ENCODE data around the gene TXNDC5.
"Not testable (repeated sequence)": the region's sequence is repeated elsewhere in the genome, so short reads cannot be mapped to it uniquely, and the experiment has no call there.

Gene TXNDC5

GRCh38 chr6:7895125-7895423 is 15.5 kb downstream of the TXNDC5 start:
- DNase-seq (ENCODE audit: low spot score), result no peak

DNA sequence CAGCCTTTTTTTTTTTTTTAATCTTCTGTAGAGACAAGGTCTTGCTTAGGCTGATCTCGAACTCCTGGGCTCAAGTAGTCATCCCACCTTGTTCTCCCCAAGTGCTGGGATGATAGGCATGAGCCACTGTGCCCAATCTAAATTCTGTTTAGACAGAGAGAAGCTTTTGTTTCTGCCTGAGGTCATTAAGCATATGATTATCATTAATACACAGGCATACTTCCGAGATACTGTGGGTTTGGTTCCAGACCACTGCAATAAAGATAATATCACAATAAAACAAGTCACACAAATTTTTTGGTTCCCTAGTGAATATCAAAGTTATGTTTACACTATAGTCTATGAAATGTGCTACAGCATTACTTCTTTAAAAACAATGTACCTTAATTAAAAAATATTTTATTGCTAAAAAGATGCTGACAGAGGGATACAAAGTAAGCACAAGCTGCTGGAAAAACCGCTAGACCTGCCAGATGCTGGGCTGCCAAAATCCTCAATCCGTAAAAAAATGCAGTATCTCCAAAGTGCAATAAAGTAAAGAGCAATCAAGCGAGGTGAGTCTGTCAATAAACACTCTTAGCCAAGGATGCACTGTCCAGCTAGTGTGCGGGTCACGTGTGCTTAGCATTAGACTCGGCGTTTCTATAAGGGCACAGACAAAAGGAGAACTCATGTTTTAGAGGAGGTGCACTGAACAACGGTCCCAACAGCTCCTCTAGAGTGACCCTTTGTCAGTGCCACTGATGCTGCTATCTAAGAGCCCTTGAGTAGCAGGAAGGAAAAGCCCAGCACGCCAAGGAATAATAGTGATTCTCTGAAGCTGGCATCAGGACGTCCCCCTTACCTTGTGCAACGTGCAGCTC is 16.1 kb downstream of the TXNDC5 start:
- no peak for DNase-seq (ENCODE audit: low spot score)

GRCh38 chr6:7893342-7893741 is 17.2 kb downstream of the TXNDC5 start:
- no peak for DNase-seq (ENCODE audit: low spot score)

DNA sequence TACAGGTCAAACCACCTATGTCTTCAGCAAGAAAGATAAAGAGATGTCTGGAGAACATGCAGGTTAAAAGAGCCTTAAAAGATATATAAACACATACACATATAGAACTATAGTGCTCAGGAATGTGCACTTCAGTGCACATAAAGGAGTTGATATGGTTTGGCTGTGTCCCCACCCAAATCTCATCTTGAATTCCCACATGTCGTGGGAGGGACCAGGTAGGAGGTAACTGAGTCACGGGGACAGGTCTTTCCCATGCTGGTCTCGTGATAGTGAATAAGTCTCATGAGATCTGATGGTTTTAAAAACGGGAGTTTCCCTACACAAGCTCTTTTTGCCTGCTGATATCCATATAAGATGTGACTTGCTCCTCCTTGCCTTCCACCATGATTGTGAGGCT is 18.2 kb downstream of the TXNDC5 start:
- not testable (repeated sequence) for DNase-seq (ENCODE audit: low spot score)

GRCh38 chr6:7891078-7891872 is 19.3 kb downstream of the TXNDC5 start:
- DNase-seq (ENCODE audit: low spot score), result no peak

DNA sequence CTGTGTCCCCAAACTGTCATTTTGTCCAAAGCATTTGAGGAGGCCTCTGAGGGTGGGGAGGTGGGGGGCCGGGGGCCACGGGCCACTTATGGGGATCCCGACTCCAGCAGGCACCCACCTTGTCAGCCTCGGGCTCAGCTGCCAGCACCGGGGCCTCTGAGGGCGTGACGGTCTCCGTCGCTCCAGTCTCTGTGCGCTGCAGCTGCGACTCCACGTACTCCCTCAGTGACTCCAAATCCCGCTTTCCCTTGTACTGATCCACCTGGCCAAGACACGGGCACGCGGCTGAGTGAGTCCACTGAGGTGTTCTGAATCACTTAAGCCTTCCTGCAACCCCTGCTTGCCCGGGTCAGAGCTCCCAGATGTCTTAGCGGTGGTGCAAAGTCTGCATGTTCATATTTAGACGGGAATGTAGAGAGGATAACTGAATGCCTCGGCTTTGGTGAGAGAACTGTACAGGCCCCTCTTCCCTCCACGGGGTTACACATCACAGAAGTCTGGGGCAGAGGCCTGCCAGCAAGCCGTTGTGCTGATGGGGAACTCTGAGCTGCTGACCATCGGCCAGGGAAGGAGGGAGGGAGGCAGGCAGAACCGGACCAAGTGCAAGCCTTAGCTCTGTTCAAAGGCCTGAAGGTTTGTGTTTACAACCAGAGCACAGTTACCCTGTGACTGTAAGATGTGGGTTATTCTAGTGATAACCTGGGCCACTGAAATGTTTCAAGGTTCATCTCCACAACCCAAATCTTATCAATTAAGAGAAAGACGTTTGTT is 21.8 kb downstream of the TXNDC5 start:
- DNase-seq (ENCODE audit: low spot score), result no peak

DNA sequence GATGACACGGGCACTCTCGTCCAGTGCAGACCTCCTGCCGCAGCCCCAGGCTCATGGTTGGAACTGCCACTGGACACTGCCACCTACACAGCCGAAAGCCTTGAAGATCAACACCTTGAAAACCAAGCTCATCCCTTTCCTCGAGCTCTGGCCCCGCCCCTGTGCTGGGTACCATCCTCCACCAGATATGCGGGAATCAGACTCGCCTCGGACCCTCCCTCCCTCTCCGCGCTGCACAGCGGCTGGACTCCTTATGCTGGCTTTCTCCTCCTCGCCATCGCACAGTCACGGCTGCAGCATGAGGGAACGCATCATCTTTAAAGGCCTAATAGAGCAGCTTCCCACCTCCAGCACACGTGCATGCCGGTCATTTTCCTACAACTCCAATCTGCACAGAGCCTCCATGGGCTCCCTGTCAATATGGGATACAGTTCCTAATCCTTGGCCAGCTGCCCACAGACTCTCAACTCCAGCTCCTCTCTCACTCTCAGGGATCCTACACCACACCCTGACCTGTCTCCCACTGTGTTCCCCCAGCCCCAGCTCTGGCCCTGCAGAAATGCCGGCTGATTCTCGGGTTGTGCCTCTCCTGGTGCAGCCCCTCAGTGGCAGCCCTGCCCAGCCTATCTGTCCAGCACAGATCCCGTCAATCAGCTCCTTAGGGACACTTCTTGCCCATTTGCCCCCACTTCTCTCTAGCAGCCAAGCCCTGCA is 23.2 kb downstream of the TXNDC5 start:
- DNase-seq (ENCODE audit: low spot score), result no peak

- DNase-seq (ENCODE audit: low spot score), result no peak
Observed at GRCh38 chr6:7886132-7886531, 24.5 kb downstream of the TXNDC5 start.

DNA sequence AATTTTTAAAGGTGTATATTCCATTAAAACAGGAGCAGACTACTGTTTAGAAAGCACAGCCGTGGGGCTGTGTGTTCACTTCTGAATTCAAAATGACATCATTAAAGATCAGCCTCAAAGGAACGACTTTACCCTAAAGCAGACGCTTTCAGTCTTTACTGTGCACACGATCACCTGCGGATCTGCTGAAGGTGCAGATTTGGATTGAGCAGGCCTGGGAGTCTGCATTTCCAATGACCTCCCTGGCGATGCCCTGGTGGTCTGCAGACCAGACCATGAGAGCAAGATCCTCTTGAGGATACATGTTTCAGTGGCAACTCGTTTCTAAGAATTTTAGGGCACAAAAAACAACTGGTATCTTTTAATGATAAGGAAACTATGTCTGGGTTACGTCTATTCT is 27.2 kb downstream of the TXNDC5 start:
- DNase-seq (ENCODE audit: low spot score), result no peak

GRCh38 chr6:7882505-7883257 is 27.9 kb downstream of the TXNDC5 start:
- DNase-seq (ENCODE audit: low spot score), result no peak

DNA sequence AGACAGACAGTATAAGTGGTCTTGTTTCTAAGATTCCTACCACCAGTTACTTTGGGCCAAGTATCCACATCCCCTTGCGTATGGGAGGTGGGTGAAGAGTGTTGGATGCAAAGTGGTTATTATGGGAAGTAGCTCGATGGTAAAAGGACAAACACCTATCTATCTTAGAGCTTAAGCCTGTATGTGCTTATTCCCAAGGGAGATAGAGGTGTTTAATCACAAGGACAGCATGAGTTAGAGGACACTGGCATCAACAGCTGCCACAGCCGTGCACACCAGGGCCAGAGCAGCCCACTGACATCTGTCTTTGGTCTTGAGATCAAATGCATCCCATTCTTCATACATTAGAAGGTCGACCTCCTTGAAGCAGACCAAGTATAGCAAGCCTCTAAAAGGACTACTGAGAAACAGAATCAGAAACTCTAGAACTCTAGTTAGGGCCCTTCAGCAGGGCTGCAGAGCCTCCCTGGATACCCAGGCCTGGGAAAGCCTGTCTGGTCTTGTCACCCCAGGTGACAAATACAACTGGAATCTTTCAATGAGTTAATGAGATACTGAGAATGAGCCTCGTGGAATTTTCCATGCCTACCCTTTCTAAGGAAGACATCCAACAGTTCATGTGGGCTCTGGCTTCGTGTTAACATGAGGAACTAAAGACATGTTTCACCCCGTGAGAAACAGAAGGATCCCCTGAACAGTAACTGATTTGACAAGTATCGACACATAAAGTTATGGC is 28.7 kb downstream of the TXNDC5 start:
- no peak for DNase-seq (ENCODE audit: low spot score)

DNA sequence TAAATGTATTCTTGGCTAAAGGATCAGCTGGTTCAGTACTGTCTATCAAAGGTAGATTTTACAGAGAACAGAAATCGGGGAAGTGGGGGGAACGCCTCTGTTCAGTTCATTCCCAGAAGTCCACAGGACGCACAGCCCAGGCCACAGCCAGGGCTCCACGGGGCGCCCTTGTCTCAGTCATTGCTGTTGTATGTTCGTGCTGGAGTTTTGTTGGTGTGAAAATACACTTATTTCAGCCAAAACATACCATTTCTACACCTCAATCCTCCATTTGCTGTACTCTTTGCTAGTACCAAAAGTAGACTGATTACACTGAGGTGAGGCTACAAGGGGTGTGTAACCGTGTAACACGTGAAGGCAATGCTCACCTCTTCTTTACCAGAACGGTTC is 29.9 kb downstream of the TXNDC5 start:
- no peak for DNase-seq (ENCODE audit: low spot score)

DNA sequence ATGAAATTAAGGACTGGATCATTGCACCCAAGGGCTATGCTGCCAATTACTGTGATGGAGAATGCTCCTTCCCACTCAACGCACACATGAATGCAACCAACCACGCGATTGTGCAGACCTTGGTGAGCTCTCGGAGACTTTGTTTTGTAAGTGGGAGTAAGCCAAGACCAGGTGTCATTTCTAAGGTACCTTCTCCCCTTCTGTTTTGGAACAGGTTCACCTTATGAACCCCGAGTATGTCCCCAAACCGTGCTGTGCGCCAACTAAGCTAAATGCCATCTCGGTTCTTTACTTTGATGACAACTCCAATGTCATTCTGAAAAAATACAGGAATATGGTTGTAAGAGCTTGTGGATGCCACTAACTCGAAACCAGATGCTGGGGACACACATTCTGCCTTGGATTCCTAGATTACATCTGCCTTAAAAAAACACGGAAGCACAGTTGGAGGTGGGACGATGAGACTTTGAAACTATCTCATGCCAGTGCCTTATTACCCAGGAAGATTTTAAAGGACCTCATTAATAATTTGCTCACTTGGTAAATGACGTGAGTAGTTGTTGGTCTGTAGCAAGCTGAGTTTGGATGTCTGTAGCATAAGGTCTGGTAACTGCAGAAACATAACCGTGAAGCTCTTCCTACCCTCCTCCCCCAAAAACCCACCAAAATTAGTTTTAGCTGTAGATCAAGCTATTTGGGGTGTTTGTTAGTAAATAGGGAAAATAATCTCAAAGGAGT is 30.4 kb downstream of the TXNDC5 start:
- no peak for DNase-seq (ENCODE audit: low spot score)

DNA sequence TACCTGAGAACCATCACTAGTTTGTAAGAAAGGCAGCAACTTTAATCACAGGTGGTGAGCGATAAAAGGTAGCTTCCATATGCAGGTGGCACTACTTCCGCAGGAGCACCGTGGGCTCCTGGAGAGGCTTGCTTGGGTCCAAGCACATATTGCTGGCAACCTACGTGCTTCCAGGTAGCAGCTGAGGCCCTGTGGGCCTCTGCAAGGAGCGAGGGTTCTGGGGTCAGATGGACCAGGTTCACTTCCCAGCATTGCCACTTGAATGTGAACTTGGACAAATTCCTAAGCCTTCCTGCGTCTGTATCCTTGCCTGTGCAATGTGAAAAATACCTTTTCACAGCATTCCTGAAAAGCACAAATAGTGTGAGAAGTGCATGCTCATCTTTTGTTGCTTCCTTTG is 31.0 kb downstream of the TXNDC5 start:
- no peak for DNase-seq (ENCODE audit: low spot score)

GRCh38 chr6:7879043-7879442 is 31.5 kb downstream of the TXNDC5 start:
- no peak for DNase-seq (ENCODE audit: low spot score)

- DNase-seq (ENCODE audit: low spot score), result no peak
Observed at GRCh38 chr6:7878401-7878964, 32.1 kb downstream of the TXNDC5 start.

DNA sequence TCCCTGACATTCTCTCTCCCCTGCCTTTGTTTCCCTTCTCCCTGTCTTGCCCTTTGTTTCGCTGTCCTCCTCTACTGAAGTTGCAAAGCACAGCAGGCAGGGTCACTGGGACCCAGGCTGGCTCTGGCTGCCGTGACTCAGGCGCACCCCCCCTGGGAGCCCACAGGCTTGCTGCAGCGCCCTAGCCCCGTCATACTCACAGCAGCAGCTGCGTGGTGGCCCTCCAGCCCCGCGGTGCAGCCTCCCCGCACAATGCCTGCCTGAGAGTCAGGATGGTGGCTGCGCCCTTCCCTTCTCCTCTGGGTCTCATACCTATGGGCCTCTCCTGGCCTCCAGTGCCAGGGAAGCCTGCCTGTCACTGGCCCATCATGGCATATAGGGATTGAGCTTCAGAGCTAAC is 41.7 kb downstream of the TXNDC5 start:
- DNase-seq (ENCODE audit: low spot score), result no peak

DNA sequence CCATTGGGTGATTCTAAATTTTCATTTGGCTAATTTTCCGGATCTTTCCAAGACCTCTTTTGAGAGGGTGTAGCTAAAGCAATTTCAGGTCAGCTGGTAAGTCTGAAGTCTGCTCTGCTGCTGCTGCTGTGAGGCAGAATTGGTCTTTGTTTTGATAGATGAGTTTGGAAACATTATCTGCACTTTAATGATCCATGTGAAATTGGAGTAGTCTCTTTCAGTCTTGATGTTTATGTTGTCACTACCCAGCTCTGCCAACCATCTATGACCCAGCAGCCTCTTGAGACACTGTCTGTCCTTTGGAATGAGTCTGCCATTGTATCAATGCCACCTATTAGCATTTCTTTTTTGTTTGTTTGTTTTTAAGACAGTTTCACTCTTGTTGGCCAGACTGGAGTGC is 44.1 kb downstream of the TXNDC5 start:
- no peak for DNase-seq (ENCODE audit: low spot score)

GRCh38 chr6:7865781-7866180 is 44.8 kb downstream of the TXNDC5 start:
- no peak for DNase-seq (ENCODE audit: low spot score)

- DNase-seq (ENCODE audit: low spot score), result no peak
Observed at GRCh38 chr6:7859591-7859990, 51.0 kb downstream of the TXNDC5 start.
